HCT116 (cell line): ENCODE results near the gene KCNA3.

Experiments
- EZH2 ChIP-seq: fragments of 200-600 bp; sonication (generic); IDR thresholded peaks from 2 replicates; pipeline ENCODE4 v1.6.1; 2017; ENCODE audit warnings: antibody characterized with exemption, mixed run types
- ZFX ChIP-seq: fragments of 450-650 bp; IDR thresholded peaks from 2 replicates; pipeline ENCODE4 v1.6.1; 2017

DNA sequence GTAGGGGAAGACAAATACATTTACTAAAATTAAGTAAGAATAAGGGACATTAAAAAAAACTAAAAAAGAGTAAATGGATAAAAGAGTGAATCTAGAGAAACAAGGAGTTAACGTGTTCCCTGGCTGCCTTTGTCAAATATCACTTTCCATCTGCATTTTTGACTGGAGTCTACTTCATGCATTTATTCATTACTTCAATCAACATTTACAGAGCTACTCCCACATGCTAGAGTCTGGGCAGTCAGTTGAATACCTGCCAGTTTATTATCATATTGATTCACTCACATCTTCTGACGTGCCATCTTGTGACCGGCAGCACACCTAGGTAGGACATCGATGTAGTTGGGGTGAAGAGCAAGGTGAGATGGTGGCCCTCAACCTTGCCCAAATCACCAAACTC, 35.6 kb upstream of the KCNA3 start:
- no peak for TF ChIP-seq EZH2
- no peak for TF ChIP-seq ZFX
